Left hindlimb (tissue), 1 donor: ENCODE results near the gene STXBP3.
"Not testable (repeated sequence)": the region's sequence is repeated elsewhere in the genome, so short reads cannot be mapped to it uniquely, and the experiment has no call there.

Experiments
- DNase-seq: peaks from one replicate; pipeline ENCODE4 v3.0.0-alpha.2; 2018

The STXBP3 gene

GRCh38 chr1:108732398-108732797 is 14.1 kb upstream of the STXBP3 start:
- DNase-seq = no peak

GRCh38 chr1:108734171-108734865 is 12.2 kb upstream of the STXBP3 start:
- no peak for DNase-seq

- no peak for DNase-seq
These were observed 4.2 kb upstream of the STXBP3 start for GRCh38 chr1:108742253-108742652.

- DNase-seq = no peak
These were observed 493 bp upstream of the STXBP3 start for GRCh38 chr1:108745980-108746381.

DNA sequence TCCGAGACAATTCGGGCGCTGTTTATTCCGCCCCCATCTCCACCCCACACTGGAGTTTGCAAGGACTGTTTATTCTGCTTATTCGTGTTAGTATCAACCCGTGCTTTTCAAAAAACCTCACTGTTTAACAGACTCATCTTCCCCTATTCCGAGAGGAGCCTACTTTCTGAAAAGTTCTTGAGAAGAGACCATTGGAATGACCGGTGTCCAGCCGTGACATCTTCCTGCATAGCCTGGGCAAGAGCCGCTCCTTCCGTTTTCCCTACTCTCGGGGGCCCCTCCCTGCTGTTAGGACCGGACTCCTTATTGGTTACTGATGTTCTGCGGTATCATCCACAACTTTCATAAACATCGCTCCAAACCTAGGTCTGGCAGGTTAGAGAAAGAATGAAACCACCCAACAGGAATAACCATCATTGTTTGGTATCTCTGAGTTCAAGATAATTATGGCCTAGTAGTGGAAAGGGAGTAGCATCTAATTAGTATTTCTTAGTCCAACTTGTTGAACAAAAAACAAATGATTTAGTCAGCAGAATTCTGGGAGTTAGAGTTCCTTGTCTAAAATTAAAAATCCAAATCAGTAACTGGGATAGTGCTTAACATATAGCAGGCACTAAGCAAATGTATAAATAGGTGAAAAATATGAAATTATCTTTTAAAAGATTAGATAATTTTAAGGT is 837 bp downstream of the STXBP3 start:
- peak; percentile 87 for DNase-seq

DNA sequence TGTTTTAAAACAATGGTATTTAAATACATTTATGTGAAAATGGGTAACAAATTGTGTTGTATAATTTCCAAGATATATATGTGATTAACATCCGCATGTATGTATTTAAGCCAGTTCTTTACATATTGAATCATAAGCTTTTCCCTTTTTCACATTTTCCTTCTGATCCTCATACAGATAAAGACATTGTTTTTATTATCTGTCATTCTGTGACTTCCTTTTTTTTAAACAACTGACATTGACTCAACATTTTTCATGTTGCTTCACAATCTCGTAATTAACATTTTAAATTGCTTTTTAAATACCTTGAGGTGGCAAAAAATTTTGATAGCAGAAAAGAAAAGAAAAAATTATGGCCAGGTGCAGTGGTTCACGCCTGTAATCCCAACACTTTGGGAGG is 1.4 kb downstream of the STXBP3 start:
- no peak for DNase-seq

DNA sequence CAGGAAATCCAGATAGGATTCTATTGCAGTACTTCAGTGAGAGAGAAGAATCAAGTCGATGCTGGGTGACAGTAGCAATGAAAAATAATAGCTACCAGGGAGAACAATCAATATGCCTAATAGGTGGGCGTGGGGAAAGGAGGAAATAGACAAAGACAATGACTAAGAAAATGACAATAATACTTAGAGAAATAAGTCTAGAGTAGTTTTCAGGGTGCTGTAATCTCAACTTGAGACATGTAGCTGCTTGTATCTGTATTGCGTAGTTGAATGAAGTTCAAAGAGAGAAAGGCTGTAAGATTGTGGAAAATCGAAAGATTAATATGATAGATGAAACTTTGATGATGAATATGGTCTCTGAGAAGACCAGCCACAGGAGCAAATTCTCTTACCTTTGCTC is 2.6 kb downstream of the STXBP3 start:
- no peak for DNase-seq

GRCh38 chr1:108750476-108751181 is 4.2 kb downstream of the STXBP3 start:
- DNase-seq = no peak

- no peak for DNase-seq
These were observed 6.9 kb downstream of the STXBP3 start for GRCh38 chr1:108753363-108753762.

- no peak for DNase-seq
These were observed 12.3 kb downstream of the STXBP3 start for GRCh38 chr1:108758796-108759195.

- DNase-seq = no peak
These were observed 20.6 kb downstream of the STXBP3 start for GRCh38 chr1:108767115-108767514.

- no peak for DNase-seq
These were observed 21.2 kb downstream of the STXBP3 start for GRCh38 chr1:108767708-108768107.

- no peak for DNase-seq
These were observed 31.4 kb downstream of the STXBP3 start for GRCh38 chr1:108777839-108778238.

- DNase-seq = no peak
These were observed 33.0 kb downstream of the STXBP3 start for GRCh38 chr1:108779455-108779854.

DNA sequence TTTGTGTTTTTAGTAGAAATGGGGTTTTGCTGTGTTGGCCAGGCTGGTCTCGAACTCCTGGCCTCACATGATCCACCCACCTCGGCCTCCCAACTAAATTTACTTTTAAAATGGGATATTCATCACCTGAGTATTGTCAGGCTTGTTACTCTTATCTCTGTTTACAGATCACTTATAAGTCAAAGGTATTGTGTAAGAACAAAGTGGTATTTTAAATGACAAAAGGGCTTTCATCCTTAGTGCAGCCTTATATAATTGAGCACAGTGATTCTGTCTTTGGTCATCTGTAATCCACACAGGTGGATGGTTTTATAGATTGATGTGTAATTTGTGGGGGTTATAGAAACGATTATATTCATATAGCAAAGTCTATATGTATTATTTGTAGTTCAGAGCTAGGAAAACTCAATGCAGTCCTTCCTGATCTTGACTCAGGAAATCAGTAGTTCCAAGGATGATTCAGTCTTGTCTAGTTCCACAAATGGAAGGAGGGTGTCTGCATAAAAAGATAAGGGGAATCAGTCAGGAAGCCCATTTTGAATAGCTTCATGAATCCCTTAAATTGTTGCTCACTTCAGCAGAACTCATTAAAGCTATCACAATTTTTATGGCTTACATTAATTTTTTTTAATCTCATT is 34.6 kb downstream of the STXBP3 start:
- no peak for DNase-seq

GRCh38 chr1:108781575-108781944 is 35.1 kb downstream of the STXBP3 start:
- not testable (repeated sequence) for DNase-seq

DNA sequence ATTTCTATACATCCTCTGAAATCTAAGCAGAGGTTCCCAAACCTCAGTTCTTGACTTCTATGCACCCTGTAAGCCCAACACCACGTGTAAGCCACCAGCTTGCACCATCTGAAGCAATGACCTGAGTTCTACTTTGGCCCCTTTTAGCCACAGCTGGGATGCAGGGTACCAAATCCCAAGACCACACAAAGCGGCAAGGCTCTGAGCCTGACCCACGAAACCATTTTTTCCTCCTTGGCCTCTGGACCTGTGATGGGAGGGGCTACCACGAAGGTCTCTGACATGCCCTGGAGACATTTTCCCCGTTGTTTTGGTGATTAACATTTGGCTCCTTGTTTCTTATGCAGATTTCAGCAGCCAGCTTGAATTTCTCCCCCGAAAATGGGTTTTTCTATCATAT is 38.8 kb downstream of the STXBP3 start:
- no peak for DNase-seq

DNA sequence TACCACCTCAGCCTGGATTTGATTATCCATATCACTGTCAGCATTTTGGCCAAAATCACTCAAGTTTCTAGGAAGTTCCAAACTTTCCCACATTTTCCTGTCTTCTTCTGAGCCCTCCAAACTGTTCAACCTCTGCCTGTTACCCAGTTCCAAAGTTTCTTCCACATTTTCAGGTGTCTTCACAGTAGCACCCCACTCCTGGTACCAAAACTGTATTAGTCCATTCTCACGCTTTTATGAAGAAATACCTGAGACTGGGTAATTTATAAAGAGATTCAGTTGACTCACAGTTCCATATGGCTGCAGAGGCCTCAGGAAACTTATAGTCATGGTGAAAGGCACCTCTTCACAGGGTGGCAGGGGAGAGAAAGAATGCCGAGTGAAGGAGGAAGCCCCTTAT is 39.4 kb downstream of the STXBP3 start:
- no peak for DNase-seq

- DNase-seq = no peak
These were observed 45.3 kb downstream of the STXBP3 start for GRCh38 chr1:108791790-108792189.

DNA sequence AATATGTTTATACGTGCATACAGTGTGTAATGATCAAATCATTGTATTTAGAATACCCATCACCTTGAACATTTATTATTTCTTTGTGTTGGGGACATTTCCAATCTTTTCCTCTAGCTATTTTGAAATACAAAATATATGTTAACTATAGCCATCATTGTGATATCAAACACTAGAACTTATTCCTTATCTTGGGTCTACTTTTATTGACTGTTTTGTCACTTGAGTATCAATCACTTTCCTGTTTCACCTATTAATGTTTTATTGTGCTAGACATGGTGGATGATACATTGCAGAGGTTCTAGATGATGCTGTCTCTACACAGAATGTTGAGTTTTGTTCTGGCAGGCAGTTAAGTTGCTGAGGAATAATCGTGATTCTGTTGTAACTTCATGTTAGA is 45.9 kb downstream of the STXBP3 start:
- no peak for DNase-seq

DNA sequence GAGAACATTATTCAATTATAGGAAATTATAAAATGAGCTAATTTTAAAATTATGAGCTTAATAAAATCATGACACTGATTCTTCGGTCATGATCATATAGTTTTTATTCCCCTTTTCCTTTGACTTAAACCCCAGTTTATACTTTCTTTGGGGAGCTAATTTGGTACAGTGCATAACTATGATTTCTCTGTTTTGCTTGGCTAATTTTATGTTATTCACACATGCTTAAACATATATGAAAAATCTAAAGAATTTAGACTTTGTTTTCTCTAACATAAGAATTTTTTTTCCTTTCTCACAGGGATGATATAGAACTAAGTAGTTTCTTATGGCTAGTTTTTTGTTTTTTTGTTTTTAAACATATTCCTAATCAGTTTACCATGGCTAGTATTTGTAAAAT is 52.5 kb downstream of the STXBP3 start:
- no peak for DNase-seq

GRCh38 chr1:108801101-108801500 is 54.6 kb downstream of the STXBP3 start:
- no peak for DNase-seq

DNA sequence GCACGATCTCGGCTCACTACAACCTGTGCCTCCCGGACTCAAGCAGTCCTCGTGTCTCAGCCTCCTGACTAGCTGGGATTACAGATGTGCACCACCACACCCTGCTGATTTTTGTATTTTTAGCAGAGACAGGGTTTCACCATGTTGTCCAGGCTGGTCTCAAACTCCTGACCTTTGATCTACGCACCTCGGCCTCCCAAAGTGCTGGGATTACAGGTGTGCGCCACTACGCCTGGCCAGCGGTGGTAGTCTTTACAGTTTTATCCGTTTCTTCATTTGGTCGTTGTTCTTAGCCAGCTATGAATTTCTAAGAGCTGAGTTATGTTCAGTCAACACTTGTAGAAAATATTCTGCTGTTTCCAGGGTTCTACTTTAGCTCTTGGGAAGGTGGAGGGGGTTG is 57.1 kb downstream of the STXBP3 start:
- DNase-seq = no peak

GRCh38 chr1:108808438-108808837 is 62.0 kb downstream of the STXBP3 start:
- no peak for DNase-seq
